Transverse colon (tissue), 4 donors: ENCODE results near the gene AXIN1.
"Not testable (repeated sequence)": the region's sequence is repeated elsewhere in the genome, so short reads cannot be mapped to it uniquely, and the experiment has no call there.

ENCODE experiments used
- EP300 ChIP-seq: sonication (generic); formaldehyde crosslinking; IDR thresholded peaks from one replicate; pipeline ENCODE4 v1.6.1; 2017; ENCODE audit warnings: antibody characterized with exemption, low read depth
- POLR2A ChIP-seq: fragments of 450-650 bp; IDR thresholded peaks from one replicate; pipeline ENCODE4 v1.6.1; 2016; ENCODE audit warnings: antibody characterized with exemption, mild to moderate bottlenecking, moderate library complexity
- POLR2AphosphoS5 ChIP-seq, 3 donors: sonication (generic); formaldehyde crosslinking; IDR thresholded peaks; one replicate each; pipeline ENCODE4 v1.6.1; 2016; ENCODE audit warnings: antibody characterized with exemption in 3 of 3
- TF ChIP-seq, protein P1 (sequence below), 5 experiments: fragments of 200-600 bp in 3 of 5; fragments of 450-650 bp in 2 of 5; sonication (generic) in 3 of 5; IDR thresholded peaks; 1 replicate in 2 of 5; 2 replicates in 3 of 5; pipeline ENCODE4 v1.5.1; 2016 to 2017; ENCODE audit warnings: antibody characterized with exemption in 5 of 5, inconsistent platforms in 3 of 5, mild to moderate bottlenecking in 2 of 5, moderate library complexity in 1 of 5

DNA sequence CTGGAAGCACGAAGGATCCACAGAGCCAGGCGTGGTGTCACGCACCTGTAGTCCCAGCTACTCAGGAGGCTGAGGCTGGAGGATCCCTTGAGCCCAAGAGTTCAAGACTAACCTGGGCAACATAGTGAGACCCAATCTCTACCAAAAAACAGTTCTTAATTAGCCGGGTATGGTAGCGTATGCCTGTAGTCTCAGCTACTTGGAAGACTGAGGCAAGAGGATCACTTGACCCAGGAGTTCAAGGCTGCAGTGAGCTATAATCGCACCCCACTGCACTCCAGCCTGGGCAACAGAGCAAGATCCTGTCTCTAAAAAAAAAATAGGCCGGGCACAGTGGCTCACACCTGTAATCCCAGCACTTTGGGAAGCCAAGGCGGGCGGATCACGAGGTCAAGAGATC lies 4.0 kb downstream of the AXIN1 start:
- TF ChIP-seq, protein P1, sequence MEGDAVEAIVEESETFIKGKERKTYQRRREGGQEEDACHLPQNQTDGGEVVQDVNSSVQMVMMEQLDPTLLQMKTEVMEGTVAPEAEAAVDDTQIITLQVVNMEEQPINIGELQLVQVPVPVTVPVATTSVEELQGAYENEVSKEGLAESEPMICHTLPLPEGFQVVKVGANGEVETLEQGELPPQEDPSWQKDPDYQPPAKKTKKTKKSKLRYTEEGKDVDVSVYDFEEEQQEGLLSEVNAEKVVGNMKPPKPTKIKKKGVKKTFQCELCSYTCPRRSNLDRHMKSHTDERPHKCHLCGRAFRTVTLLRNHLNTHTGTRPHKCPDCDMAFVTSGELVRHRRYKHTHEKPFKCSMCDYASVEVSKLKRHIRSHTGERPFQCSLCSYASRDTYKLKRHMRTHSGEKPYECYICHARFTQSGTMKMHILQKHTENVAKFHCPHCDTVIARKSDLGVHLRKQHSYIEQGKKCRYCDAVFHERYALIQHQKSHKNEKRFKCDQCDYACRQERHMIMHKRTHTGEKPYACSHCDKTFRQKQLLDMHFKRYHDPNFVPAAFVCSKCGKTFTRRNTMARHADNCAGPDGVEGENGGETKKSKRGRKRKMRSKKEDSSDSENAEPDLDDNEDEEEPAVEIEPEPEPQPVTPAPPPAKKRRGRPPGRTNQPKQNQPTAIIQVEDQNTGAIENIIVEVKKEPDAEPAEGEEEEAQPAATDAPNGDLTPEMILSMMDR (IDR thresholded peaks at IDR 0.05), result not testable (repeated sequence)
- TF ChIP-seq POLR2A; EP300; POLR2AphosphoS5 (IDR thresholded peaks at IDR 0.05): not testable (repeated sequence)
